ENCODE measurements around the gene DAGLB.
"Not testable (repeated sequence)": the region's sequence is repeated elsewhere in the genome, so short reads cannot be mapped to it uniquely, and the experiment has no call there.

DAGLB gene

GRCh38 chr7:6399351-6399750, 48.4 kb downstream of the DAGLB start:
- DNase-seq (ENCODE audit: low read depth): no peak
- no peak for TF ChIP-seq CTCF (conservative IDR thresholded peaks at IDR 0.05; ENCODE audit: control insufficient read depth, insufficient read depth, low read depth, low read length)
- no peak overlapping the region for H3K4me3 ChIP-seq (ENCODE audit: control insufficient read depth, low read depth, low read length)

- no peak for DNase-seq (ENCODE audit: low read depth)
- H3K4me3 ChIP-seq (ENCODE audit: control insufficient read depth, low read depth, low read length): no peak overlapping the region
- TF ChIP-seq CTCF (conservative IDR thresholded peaks at IDR 0.05; ENCODE audit: control insufficient read depth, insufficient read depth, low read depth, low read length): no peak
These were observed 48.8 kb downstream of the DAGLB start for GRCh38 chr7:6398943-6399342.

- not testable (repeated sequence) for H3K4me3 ChIP-seq (ENCODE audit: control insufficient read depth, low read depth, low read length); DNase-seq (ENCODE audit: low read depth)
These were observed 49.8 kb downstream of the DAGLB start for GRCh38 chr7:6397759-6398495.

- no peak for TF ChIP-seq CTCF (conservative IDR thresholded peaks at IDR 0.05; ENCODE audit: control insufficient read depth, insufficient read depth, low read depth, low read length)
- peak; percentile 30 for DNase-seq (ENCODE audit: low read depth)
- no peak overlapping the region for H3K4me3 ChIP-seq (ENCODE audit: control insufficient read depth, low read depth, low read length)
These were observed 51.7 kb downstream of the DAGLB start for GRCh38 chr7:6395898-6396595.

- TF ChIP-seq CTCF (conservative IDR thresholded peaks at IDR 0.05; ENCODE audit: control insufficient read depth, insufficient read depth, low read depth, low read length): no peak
- no peak for DNase-seq (ENCODE audit: low read depth)
- H3K4me3 ChIP-seq (ENCODE audit: control insufficient read depth, low read depth, low read length): no peak overlapping the region
These were observed 53.6 kb downstream of the DAGLB start for GRCh38 chr7:6394114-6394513.

- H3K4me3 ChIP-seq (ENCODE audit: control insufficient read depth, low read depth, low read length): no peak overlapping the region
- TF ChIP-seq CTCF (conservative IDR thresholded peaks at IDR 0.05; ENCODE audit: control insufficient read depth, insufficient read depth, low read depth, low read length): no peak
- no peak for DNase-seq (ENCODE audit: low read depth)
These were observed 54.1 kb downstream of the DAGLB start for GRCh38 chr7:6393667-6394056.
